RCC 7860 (cell line): ENCODE data around the gene KIF11.
"Not testable (repeated sequence)": the region's sequence is repeated elsewhere in the genome, so short reads cannot be mapped to it uniquely, and the experiment has no call there.

ENCODE experiments used
- DNase-seq: peaks from one replicate; pipeline ENCODE4 v3.0.0-alpha.2; 2015; ENCODE audit warnings: low spot score
- FAIRE-seq: peaks from 2 replicates; lab custom pipeline; 2012; peaks lifted over from hg19 to GRCh38; lab: Jason Lieb, UNC

KIF11 gene

DNA sequence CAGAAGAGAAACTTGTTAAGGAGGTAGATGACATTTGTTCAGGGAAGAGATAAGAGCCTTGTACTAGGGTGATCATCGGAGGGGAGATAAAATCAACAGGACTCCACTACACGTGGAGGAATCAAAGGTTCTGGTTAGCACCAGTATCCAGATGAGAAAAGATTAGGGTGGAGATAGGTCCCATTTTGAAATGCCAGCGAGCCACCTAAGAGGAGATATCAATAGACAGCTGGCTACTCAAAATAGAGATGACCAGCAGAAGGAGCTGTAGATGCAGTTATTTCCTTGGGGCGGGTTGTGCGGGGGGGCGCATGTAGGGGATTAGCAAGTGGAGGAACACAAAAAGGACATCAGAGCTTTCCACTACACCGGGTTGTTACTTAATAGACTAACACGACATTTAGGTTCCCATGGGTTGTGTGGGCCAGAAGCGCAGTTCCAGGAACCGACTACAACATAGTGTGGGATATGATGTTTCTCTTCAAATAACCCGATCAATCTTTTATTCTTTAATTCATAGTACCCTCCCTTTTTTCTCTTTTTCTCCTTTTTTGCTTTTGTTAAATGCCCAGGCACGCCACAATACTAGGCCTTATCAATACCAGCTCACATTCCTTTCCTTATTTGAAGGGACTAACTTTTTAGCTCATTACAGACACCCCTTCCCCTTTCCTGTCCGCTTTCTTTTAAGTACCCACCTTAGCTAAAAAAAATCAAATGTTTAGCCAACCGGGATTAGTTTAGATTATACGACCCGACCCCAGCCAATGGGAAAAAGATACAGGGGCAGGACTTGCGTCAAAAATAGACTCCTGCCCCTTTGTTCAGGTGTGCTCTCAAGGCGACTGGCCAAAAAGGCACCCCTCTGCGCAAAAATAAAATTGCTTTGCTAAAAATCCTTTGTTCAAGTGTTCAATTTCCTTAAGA lies 2.0 kb upstream of the KIF11 start:
- DNase-seq (peak; percentile 20), FAIRE-seq (no peak)

DNA sequence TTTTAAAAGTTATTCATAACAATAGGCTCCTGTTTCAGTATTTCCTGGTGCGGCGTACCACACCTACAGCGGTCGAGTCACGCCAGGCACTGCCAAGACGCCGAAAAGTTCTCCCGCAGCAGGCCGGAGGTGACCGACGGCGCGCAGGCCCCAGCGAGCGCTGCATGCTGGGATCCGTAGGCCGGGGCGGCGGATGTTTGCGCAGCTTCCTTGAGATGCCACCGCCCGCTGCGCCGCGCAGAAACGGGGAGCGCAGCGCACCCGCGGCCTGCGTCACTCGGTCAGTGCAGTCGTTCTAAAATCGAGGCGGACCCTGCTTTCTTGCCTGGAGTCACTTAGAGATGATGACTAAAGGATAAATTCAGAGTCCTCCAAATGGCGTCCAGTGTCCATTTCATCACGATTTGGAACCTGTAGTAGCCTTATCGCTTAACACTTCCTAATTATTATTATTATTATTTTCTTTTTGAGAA lies 1.3 kb upstream of the KIF11 start:
- DNase-seq (peak; percentile 75), FAIRE-seq (peak; percentile 65)

DNA sequence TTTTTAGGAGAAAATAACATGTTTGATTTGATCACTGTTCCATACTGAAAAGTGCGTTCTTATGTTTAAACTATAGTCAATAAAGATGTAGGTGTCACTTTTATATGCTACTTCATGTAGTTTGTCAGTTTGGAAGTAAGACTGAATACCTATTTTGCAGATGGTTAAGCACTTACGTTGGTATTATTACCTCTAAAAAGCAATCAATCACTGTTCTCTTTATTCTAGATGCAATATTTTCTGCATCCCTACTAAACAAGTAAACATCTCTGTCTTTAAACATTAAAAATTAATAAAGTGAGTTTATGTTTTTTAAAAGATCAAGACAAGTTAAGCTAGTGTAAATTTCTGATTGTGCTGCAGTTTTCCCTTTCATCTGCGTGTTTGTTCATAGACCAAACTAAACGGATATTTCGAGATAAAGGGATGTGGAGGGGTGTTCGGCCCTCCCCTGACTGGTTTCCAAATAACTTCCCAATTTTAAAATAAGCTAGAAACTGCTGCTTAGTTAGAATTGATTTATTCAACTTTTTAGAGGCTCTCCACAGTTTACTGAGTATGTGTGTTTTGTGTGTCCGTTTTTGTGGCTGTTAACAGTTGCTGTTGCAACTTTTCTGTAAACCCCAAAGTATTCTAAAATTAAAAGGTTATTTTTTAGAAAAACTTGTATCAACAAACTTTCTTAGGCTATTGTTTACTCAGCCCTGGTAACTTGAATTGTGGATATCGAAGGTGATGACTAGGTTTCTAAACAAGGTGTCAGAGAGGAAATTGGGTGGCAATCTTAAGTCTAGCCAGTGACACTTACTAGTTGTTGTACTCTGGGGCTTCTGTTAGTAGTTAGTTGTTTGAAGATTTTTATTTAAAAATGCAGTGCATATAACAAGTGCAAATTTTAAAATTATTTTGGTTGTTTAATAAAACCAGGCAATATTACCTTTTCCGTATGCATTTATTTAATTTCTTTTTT lies 974 bp downstream of the KIF11 start:
- FAIRE-seq (peak; percentile 15), DNase-seq (no peak)

DNA sequence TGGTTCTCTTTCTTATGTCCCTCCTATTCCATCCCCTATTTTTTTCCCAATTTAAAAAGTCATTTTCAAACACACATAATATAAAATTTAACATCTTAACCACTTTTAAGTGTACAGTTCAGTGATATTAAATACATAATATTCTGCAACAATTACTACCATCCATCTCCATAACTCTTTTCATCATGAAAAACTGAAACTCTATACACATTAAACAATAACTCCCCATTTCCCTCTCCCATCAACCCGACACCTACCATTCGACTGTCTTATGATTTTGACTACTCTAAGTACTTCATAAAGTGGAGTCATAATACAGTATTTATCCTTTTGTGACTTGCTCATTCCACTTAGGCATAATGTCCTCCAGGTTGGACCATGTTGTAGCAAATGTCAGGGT lies 2.6 kb downstream of the KIF11 start:
- FAIRE-seq: no peak

DNA sequence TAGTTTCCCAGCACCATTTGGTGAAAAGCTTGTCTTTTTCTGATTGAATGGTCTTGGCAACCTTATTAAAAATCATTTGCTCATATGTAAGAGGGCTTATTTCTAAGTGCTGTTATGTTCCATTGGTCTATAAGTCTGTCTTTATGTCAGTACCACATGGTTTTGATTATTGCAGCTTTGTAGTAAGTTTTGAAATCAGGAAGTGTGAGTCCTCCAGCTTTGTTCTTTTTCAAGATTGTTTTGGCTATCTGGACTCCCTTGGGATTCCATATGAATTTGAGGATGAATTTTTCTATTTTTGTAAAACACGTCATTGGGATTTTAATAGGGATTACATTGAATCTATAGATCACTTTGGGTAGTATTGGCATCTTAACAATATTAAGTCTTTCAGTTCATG lies 5.4 kb downstream of the KIF11 start:
- no peak for FAIRE-seq
- no peak for DNase-seq

More for the DNA sequence above, 2.6 kb downstream of the KIF11 start:
- DNase-seq: no peak

DNA sequence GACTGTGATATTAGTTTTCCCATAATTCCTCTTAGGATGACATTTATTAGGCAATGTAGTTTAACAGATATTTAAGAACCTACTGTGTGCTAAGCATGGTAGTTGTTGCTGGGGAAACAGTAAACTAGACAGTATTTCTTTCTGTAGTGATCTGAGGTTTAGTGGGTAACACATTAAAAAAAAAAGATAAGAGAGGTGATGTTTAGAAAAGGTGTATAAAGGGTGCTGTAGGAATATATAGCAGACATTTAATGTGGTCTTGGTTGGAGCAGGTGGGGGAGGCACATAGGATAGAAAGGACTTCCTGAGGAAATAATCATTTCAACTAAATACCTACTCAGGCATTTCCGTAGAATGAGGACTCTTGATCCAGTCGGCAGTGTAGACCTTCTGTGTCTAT lies 11.9 kb downstream of the KIF11 start:
- DNase-seq (no peak), FAIRE-seq (no peak)

DNA sequence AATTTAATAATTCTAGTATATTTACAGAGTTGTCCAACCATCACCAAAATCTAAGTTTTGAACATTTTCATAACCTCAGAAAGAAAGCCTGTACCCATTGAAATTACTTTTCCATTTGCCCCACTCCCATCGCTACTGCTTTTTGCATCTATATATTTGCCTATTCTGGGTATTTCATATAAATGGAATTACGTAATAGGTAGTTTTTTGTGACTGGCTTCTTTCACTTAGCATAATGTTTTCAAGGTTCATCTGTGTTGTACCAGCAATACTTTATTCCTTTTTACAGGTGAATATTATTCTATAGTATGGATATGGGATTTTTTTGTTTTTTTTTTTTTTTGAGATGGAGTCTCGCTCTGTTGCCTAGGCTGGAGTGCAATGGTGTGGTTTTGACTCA lies 22.6 kb downstream of the KIF11 start:
- DNase-seq (no peak), FAIRE-seq (no peak)

DNA sequence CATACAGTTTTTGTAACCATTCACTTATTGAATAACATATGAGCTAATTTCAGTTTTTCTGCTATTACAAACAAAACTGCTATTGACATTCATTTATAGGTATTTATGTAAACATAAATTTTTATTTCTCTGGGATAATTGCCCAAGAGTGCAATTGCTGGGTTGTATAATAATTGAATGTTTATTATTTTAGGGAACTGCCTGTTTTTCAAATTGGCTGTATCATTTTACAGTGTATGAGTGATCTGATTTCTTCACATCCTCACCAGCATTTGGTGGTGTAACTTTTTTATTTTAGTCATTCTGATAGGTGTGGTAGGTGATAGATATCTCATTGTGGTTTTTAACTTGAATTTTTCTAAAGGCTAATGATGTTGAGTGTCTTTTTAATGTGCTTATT lies 26.4 kb downstream of the KIF11 start:
- FAIRE-seq (no peak), DNase-seq (no peak)

DNA sequence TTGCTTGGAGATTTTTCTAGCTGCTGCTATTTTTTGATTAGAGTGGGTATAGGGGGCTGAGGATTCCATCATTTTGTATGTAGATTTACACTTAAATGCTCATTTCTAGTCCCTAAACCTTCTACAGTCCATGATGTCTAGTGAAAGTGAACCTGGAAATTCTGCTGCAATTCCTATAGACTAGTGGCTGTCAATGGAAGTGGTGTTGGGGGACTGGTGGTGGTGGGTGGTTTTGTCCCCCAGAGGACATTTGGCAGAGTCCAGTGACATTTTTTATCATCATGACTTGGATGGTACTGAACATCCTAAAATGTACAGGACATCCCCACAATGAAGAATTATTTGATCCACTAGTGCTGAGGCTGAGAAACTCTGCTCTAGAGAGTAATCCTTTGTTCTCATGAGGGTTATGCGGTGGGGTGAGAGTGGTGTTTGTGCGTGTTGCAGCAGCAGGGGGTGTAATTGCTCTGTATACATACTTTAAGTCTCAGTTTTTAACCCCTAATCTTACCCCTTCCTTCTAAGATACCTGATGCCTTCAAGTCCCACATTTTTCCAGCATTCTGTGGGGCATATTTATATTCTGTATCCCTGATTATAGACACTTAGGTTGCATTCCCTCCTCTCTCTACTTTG lies 35.0 kb downstream of the KIF11 start:
- no peak for DNase-seq
- no peak for FAIRE-seq

DNA sequence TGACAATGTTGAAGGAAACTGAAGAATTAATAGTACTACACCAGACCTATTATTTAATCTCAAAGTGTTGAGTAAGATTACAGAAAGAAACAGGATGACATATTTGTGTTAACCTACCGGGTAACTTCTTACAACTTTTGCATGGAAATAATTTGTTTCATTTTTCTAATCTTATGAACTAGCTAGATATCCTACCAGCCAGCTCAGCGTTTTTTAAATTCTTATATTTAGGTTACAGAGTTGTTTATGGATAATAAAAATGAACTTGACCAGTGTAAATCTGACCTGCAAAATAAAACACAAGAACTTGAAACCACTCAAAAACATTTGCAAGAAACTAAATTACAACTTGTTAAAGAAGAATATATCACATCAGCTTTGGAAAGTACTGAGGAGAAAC lies 37.0 kb downstream of the KIF11 start:
- no peak for DNase-seq
- FAIRE-seq: no peak

DNA sequence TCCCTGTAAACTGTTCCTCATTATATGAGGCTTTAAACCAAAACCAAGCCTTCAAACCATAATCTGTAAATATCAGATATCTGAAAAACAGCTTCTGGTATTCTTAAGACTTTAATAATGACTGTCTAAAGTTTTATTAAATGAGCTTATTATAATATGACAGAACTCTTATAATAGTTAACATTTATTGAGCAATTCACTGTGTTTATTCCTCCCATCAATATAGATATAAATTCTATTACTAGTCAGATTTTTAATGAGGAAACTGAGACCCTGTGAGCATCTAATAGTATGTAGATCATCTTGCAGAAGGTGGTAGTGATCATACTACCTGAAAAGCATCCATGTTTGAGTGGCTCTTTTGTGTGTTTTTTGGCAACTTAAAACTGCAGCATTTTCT lies 45.1 kb downstream of the KIF11 start:
- FAIRE-seq (no peak), DNase-seq (no peak)

DNA sequence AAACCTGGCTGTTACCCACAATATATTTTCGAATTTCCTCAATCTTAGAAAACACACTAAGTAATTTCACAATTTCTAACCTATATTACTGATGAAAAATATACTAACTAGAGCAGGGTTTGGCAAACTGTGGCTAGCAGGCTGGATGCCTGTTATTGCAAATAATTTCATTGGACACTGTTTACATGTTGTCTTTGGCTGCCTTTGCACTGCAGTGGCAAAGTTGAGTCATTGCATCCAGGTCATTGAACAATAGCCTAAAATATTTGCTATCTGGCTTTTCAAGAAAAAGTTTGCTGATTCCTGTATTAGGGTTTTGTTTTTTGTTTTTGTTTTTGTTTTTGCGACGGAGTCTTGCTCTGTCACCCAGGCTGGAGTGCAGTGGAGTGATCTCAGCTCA lies 47.2 kb downstream of the KIF11 start:
- DNase-seq (no peak), FAIRE-seq (no peak)

DNA sequence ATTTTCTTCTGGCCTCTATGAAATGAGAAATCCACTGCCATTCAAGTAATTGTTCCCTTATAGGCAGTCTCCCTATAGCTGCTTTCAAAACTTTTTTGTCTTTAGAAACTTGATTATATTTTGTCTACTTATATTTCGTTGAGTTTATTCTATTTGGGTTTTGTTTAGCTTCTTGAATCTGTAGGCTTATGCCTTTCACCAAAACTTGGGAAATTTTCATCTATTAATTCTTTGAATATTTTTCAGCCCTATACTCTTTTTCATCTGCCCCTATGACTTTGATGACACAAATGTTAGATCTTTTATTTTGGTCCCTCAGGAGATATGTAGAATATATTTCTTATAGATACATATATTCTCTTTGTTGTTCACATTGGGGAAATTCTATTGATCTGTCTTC lies 48.6 kb downstream of the KIF11 start:
- DNase-seq (no peak), FAIRE-seq (no peak)

DNA sequence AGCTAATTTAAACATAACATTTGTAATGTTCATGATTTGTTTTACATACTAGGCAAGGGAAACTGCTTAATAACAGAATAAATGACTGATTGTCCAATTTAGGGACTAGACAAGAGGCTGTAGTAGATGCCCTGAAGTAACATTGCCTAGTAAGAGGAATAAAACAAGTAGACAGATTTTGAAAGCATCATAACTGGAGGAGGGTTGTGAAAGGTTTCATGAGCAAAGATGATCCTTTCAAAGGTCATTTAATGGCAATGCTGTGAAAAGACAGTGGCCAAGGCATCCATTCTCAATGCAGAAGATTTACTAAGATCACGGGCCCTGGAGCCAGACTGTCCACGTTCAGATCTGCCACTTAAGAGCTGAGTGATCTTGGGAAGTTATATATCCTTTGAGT lies 52.0 kb downstream of the KIF11 start:
- no peak for FAIRE-seq
- DNase-seq: no peak

DNA sequence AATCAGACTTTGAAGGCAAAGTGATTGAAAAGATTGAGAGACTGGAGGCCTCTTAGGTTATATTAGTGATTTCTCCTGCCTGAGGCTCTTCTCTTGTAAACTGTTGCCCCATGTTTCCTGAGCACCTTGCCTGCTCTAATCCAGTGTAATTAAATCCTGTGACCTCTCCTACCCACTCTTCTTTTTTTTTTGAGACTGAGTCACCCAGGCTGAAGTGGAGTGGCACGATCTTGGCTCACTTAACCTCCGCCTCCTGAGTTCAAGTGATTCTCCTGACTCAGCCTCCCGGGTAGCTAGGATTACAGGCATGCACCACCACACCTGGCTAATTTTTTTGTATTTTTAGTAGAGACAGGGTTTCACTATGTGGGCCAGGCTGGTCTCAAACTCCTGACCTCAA lies 57.9 kb downstream of the KIF11 start:
- not testable (repeated sequence) for FAIRE-seq, DNase-seq

DNA sequence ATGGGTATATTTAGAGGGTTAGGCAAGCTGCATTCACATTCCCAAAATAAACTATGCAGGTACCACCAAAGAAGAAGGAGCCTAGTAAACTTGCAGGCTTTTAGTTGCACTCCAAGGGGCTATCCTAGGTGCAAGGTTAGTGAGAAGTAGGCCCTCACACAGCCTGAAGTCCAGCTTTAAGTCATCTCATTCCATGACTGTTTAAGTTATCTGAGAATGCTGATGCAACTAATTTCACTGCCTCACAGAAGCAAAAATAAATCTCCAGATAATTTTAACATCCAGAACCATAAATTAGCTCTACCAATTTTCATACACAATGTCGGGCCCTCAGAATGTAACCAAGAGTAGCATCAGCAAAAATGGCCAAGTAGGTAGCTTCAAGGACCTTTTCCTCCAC lies 62.5 kb downstream of the KIF11 start:
- FAIRE-seq (no peak), DNase-seq (no peak)

DNA sequence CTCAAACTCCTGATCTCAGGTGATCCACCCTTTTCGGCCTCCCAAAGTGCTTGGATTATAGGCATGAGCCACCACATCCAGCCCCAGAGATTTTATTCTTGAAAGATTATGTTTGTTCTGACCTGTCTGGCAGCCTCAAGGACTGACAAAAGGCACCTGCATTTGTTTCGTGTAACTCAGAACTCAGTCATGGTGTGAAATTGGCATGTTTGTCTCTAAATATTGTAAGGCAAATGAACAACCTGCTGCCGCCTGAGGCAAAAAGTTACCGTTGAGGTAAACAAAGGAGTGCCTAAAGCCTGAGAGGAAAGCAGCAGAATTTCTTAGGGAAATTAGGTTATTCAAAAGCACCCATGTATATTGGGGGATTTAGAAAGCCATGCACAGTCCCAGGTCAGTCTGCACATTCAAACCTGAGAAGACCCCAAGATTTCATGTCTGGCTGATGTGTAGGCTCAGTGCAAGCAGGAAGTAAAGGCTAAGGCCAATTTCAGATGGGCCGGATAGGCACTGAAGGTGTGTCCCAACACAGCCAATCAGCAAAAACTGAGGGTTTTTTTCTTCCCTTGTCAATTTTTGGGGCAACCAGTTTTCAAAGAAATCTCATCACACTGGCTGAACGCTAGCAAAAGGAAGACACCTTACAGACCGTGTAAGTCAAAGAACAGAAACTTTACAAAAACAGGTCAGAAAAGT lies 63.5 kb downstream of the KIF11 start:
- DNase-seq (no peak), FAIRE-seq (no peak)

DNA sequence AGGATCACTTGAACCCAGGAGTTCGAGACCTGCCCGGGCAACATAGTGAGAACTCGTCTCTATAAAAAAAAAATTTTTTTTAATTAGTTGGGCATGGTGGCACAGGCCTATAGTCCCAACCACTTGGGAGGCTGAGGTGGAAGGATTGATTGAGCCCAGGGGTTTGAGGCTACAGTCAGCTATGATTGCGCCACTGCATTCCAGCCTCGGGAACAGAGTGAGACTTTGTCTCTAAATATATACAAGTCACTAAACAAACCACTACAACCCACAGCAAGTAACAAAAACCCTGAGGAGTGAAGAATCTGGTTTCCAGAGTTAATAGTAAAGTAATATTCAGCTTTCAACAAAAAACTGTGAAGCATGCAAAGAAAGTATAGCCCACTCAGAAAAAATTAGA lies 64.1 kb downstream of the KIF11 start:
- no peak for DNase-seq
- FAIRE-seq: no peak

DNA sequence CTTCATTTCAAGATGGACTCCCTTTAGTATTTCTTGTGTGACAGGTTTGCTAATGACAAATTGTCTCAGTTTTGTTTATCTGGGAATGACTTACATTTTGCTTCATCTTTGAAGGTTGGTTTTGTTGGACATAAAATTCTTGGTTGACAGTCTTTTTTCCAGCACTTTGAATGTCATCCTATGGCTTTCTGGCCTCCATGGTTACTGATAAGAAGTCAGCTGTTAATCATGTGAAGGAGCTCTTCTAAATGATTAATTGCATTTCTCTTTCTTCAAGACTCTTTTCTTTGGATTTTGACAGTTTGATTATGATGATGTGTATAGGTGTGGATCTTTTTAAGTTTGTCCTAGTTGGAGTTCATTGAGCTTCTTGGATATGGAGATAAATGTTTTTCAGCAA lies 69.9 kb downstream of the KIF11 start:
- no peak for DNase-seq
- no peak for FAIRE-seq

DNA sequence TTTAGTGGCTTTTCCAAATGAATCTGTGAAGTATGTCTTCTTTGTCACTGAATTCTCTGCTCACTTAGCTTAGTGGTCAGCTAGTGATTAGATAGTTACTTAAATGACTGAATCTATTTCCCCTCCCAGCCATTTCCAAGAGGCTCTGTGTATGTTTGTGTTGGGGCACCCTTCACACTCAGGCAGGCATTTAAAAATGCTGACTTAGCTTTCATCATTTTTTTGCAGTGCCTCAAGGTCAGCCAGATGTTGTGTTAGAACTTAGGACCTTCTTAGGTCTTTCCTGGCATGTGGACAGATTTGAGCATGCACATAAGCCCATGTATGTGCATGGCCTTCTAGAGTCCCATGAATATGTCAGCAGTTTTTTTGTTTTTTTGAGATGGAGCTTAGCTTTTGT lies 71.4 kb downstream of the KIF11 start:
- DNase-seq (no peak), FAIRE-seq (no peak)

DNA sequence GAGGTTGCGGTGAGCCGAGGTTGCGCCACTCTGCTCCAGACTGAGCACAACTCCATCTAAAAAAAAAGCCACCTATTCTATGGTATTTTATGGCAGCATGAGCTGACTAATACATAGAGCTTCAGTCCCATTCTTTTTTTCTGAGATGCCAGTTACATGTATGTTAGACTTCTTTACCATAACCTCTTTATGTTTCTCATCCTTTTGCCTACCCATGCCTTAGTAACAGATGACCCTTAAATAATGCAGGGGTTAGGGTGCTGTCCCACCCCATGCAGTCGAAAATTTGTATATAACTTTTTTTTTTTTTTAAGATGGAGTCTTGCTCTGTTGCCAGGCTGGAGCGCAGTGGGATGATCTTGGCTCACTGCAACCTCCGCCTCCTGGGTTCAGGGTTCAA lies 74.1 kb downstream of the KIF11 start:
- DNase-seq (no peak), FAIRE-seq (no peak)
